HCT116 (cell line): ENCODE data around the gene PFKP. TPM values are rescaled to one million over a fixed set of nuclear protein-coding genes. Genes with fewer than 3 reads are reported as not detected.

Source experiments
- ATAC-seq: fragments of 200-7000 bp; cut with Tn5 transposase; 2 replicates; pipeline ENCODE4 v1.9.1; 2020; ENCODE audit warnings: mild to moderate bottlenecking, moderate library complexity
- BruUV-seq: library from RNA; stranded (reverse); fragments of 400-500 nt; replicated peaks from 2 replicates; lab custom pipeline; 2021; lab: Mats Ljungman, UMichigan
- CTCF ChIA-PET: fragments of 300-600 bp; sonication (Branson Sonifier 250); formaldehyde crosslinking; loops from one replicate; lab custom pipeline; 2021; ENCODE audit warnings: antibody characterized with exemption; lab: Charles Lee
- POLR2A ChIA-PET: fragments of 300-600, 350-600 bp; sonication (Branson Sonifier 250); formaldehyde crosslinking; loops from one replicate; lab custom pipeline; 2021; ENCODE audit warnings: antibody characterized with exemption; lab: Charles Lee
- RAD21 ChIA-PET, 2 experiments: fragments of 300-600 bp; sonication (Branson Sonifier 250); formaldehyde crosslinking; loops; one replicate each; lab custom pipeline; 2023; ENCODE audit warnings: low total read pairs in 2 of 2; ENCODE audit not compliant: uncharacterized antibody in 2 of 2, unreplicated experiment in 2 of 2, low non-redundant PET in 1 of 2; lab: Charles Lee
- DNase-seq: peaks from one replicate; pipeline ENCODE4 v3.0.0-alpha.2; 2010; ENCODE audit warnings: low read depth, low spot score
- H2AFZ ChIP-seq: fragments of 200-600 bp; shearing (Covaris generic), sonication (generic); 2 replicates; pipeline ENCODE4 v1.6.1; 2017; ENCODE audit warnings: low read depth, mixed run types, mixed read lengths, antibody characterized with exemption, low read length; ENCODE audit not compliant: poor library complexity, severe bottlenecking
- H3K27ac ChIP-seq: 2 replicates; pipeline ENCODE4 v1.5.1; 2012; ENCODE audit warnings: low read depth, low read length
- H3K27me3 ChIP-seq: fragments of 200-600 bp; sonication (generic); 2 replicates; pipeline ENCODE4 v1.6.1; 2016; ENCODE audit warnings: mixed run types, low read length, mixed read lengths; ENCODE audit not compliant: insufficient read depth
- H3K36me3 ChIP-seq, 2 experiments: fragments of 200-500 bp in 1 of 2; fragments of 200-600 bp in 1 of 2; sonication (Bioruptor generic) in 1 of 2; sonication (generic) in 1 of 2; 2 replicates each; pipeline versions ENCODE4 v1.5.1 to v1.6.1; 2014 to 2016; ENCODE audit warnings: low read length in 2 of 2, inconsistent platforms in 1 of 2, mixed read lengths in 1 of 2, mixed run types in 1 of 2; ENCODE audit not compliant: insufficient read depth in 2 of 2, control insufficient read depth in 1 of 2
- H3K4me1 ChIP-seq, 2 experiments: fragments of 200-600 bp in 1 of 2; sonication (generic) in 1 of 2; 2 replicates each; pipeline versions ENCODE4 v1.5.1 to v1.6.1; 2012 to 2017; ENCODE audit warnings: low read length in 2 of 2, inconsistent platforms in 1 of 2, mild to moderate bottlenecking in 1 of 2, mixed read lengths in 1 of 2, mixed run types in 1 of 2, moderate library complexity in 1 of 2; ENCODE audit not compliant: insufficient read depth in 2 of 2, control insufficient read depth in 1 of 2
- H3K4me2 ChIP-seq: fragments of 200-600 bp; sonication (generic); 2 replicates; pipeline ENCODE4 v1.6.1; 2017; ENCODE audit warnings: mixed run types, low read length, mixed read lengths
- H3K4me3 ChIP-seq, 2 experiments: fragments of 200-600 bp in 1 of 2; sonication (generic) in 1 of 2; replicated peaks in 1 of 2; 2 replicates each; pipeline ENCODE4 v1.5.1; 2011 to 2016; ENCODE audit warnings: low read length in 2 of 2, control low read depth in 1 of 2, low read depth in 1 of 2, mild to moderate bottlenecking in 1 of 2, mixed read lengths in 1 of 2, mixed run types in 1 of 2
- H3K79me2 ChIP-seq: fragments of 200-600 bp; sonication (generic); 2 replicates; pipeline ENCODE4 v1.6.1; 2017; ENCODE audit warnings: mild to moderate bottlenecking, mixed run types, low read length, moderate library complexity, mixed read lengths; ENCODE audit not compliant: insufficient read depth
- H3K9ac ChIP-seq: fragments of 200-600 bp; sonication (generic); 2 replicates; pipeline ENCODE4 v1.6.1; 2016; ENCODE audit warnings: low read length, mixed read lengths
- H3K9me2 ChIP-seq: fragments of 200-600 bp; sonication (generic), shearing (Covaris generic); 2 replicates; pipeline ENCODE4 v1.6.1; 2017; ENCODE audit warnings: mixed run types, mild to moderate bottlenecking, moderate library complexity; ENCODE audit not compliant: insufficient read depth
- H3K9me3 ChIP-seq, 2 experiments: fragments of 200-500 bp in 1 of 2; fragments of 200-600 bp in 1 of 2; sonication (Bioruptor generic) in 1 of 2; sonication (generic) in 1 of 2; 2 replicates each; pipeline ENCODE4 v1.6.1; 2014 to 2017; ENCODE audit warnings: low read length in 2 of 2, mixed read lengths in 2 of 2, inconsistent platforms in 1 of 2, low read depth in 1 of 2, mild to moderate bottlenecking in 1 of 2, mixed run types in 1 of 2, moderate library complexity in 1 of 2; ENCODE audit not compliant: control insufficient read depth in 1 of 2, insufficient read depth in 1 of 2
- H4K20me1 ChIP-seq: fragments of 200-600 bp; sonication (generic), shearing (Covaris generic); 2 replicates; pipeline ENCODE4 v1.6.1; 2017; ENCODE audit warnings: mixed run types, mild to moderate bottlenecking, moderate library complexity; ENCODE audit not compliant: insufficient read depth
- CBX3 ChIP-seq: IDR thresholded peaks from 2 replicates; pipeline ENCODE4 v1.6.1; 2012; ENCODE audit warnings: low read depth
- CEBPB ChIP-seq: IDR thresholded peaks from 2 replicates; pipeline ENCODE4 v1.6.1; 2012; ENCODE audit warnings: low read depth
- EGR1 ChIP-seq: IDR thresholded peaks from 2 replicates; pipeline ENCODE4 v1.6.1; 2012; ENCODE audit warnings: low read depth
- EZH2phosphoT487 ChIP-seq: fragments of 200-600 bp; IDR thresholded peaks from 2 replicates; pipeline ENCODE4 v1.6.1; 2018; ENCODE audit warnings: antibody characterized with exemption, borderline replicate concordance
- FOSL1 ChIP-seq: IDR thresholded peaks from 2 replicates; pipeline ENCODE4 v1.6.1; 2012; ENCODE audit warnings: low read depth
- POLR2A ChIP-seq: IDR thresholded peaks from 2 replicates; pipeline ENCODE4 v1.7.0; 2011; ENCODE audit warnings: borderline replicate concordance; ENCODE audit not compliant: insufficient read depth, insufficient read length; ENCODE audit errors: extremely low read depth
- POLR2AphosphoS5 ChIP-seq: IDR thresholded peaks from 2 replicates; pipeline ENCODE4 v1.6.1; 2011; ENCODE audit warnings: mild to moderate bottlenecking, low read depth, low read length, moderate library complexity
- RAD21 ChIP-seq: IDR thresholded peaks from 2 replicates; pipeline ENCODE4 v1.6.1; 2012; ENCODE audit warnings: low read depth, mild to moderate bottlenecking
- SIN3A ChIP-seq: IDR thresholded peaks from 2 replicates; pipeline ENCODE4 v1.6.1; 2012; ENCODE audit warnings: low read depth
- SP1 ChIP-seq: IDR thresholded peaks from 2 replicates; pipeline ENCODE4 v1.6.1; 2012; ENCODE audit warnings: low read depth
- SRF ChIP-seq: IDR thresholded peaks from 2 replicates; pipeline ENCODE4 v1.6.1; 2012; ENCODE audit warnings: low read depth
- TCF7L2 ChIP-seq: IDR thresholded peaks from 2 replicates; pipeline ENCODE4 v1.7.0; 2011; ENCODE audit warnings: borderline replicate concordance, inconsistent platforms; ENCODE audit not compliant: insufficient read depth, insufficient read length; ENCODE audit errors: extremely low read depth
- YY1 ChIP-seq: IDR thresholded peaks from 2 replicates; pipeline ENCODE4 v1.6.1; 2011; ENCODE audit warnings: low read length, low read depth, moderate library complexity, mild to moderate bottlenecking; ENCODE audit not compliant: insufficient replicate concordance; ENCODE audit errors: extremely low read depth
- ZBTB33 ChIP-seq: IDR thresholded peaks from 2 replicates; pipeline ENCODE4 v1.6.1; 2011; ENCODE audit warnings: mild to moderate bottlenecking, low read length, moderate library complexity; ENCODE audit not compliant: insufficient replicate concordance; ENCODE audit errors: extremely low read depth
- ZFX ChIP-seq: fragments of 450-650 bp; IDR thresholded peaks from 2 replicates; pipeline ENCODE4 v1.6.1; 2017
- ZNF274 ChIP-seq: fragments of 200-500 bp; sonication (Bioruptor generic); IDR thresholded peaks from 2 replicates; pipeline ENCODE4 v1.6.1; 2014; ENCODE audit warnings: mild to moderate bottlenecking, low read depth, low read length, inconsistent platforms
- intact Hi-C: fragments of 100-400 bp; cut with micrococcal nuclease; formaldehyde crosslinking; loops from 2 replicates; pipeline ENCODE4 v1.10.0; 2022
- total RNA-seq: library from RNA; stranded (reverse); gene quantifications from one replicate; pipeline ENCODE4 v1.2.1, GENCODE V29; 2021; ENCODE audit not compliant: unreplicated experiment
- TF ChIP-seq, protein P1 (sequence below): IDR thresholded peaks from 2 replicates; pipeline ENCODE4 v1.6.1; 2012
- TF ChIP-seq, protein P2 (sequence below), 3 experiments: fragments of 200-600 bp in 1 of 3; sonication (generic) in 1 of 3; IDR thresholded peaks in 2 of 3; conservative IDR thresholded peaks in 1 of 3; 2 replicates each; pipeline ENCODE4 v1.5.1; 2012 to 2017; ENCODE audit warnings: low read depth in 2 of 3, low read length in 2 of 3, antibody characterized with exemption in 1 of 3, borderline replicate concordance in 1 of 3, control low read depth in 1 of 3, mild to moderate bottlenecking in 1 of 3, mixed read lengths in 1 of 3, mixed run types in 1 of 3, moderate library complexity in 1 of 3; ENCODE audit not compliant: insufficient read depth in 1 of 3
- TF ChIP-seq, protein P3 (sequence below): IDR thresholded peaks from 2 replicates; pipeline ENCODE4 v1.6.1; 2012

PFKP gene
- total RNA-seq, 1 experiment from 2014 or later, result 237 TPM

DNA sequence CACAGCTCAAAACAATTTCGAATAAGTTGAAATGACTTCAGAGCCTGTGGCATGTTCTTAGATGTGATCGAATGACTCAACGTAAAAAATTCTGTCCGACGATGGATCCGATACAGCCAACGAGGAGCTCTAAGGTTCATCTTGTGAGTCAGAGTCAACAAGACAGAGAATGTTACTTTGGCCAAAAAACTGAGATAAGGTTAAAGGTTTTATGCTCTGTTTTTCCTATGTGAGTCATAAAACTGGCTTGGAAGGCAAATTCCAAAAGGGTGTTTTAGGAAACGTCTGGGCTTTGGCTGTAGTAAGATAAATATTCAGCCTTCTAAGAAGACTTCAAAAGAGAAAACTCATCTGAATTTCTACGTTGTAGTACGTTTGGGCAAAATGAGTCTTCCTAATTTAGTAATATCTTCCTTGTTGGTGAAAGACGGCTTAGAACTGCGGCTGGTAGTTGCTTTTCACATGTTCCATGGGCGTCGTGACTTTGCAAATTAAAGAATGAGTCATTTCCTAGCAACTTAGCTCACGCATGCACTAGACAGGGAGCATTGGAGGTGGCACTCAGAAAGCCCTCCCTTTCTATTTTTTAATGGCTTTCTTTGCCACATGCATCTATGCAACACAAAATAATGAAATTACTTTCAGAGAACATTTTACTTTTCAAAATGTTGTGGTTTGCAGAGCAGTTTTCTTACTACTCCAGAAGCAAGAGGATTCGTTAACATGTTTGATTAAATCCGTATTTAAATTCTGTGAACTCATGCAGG, 28.2 kb downstream of the PFKP start:
- Histone ChIP-seq H3K4me3 (peak overlapping the region in 1 of 2 experiments; percentile 15; a peak in 3 of 4 replicates), H3K27ac (peak overlapping the region; percentile 90), H3K9ac (peak overlapping the region; percentile 59), H3K4me2 (peak overlapping the region; percentile 70), H2AFZ (no peak overlapping the region), H4K20me1 (no peaks in the 10 kb centered on the region), H3K4me1 (peaks cover 59 to 70% of the 10 kb centered on the region in 2 experiments), H3K79me2 (peaks cover 88% of the 10 kb centered on the region), H3K9me3 (no peaks in the 10 kb centered on the region), H3K9me2 (no peaks in the 10 kb centered on the region), H3K36me3 (peaks cover 11 to 25% of the 10 kb centered on the region in 2 experiments; a peak in 2 of 4 replicates), H3K27me3 (no peaks in the 10 kb centered on the region)
- DNase-seq (peak; percentile 97), ATAC-seq (peak; percentile 71)
- intact Hi-C loops, result loop anchor here (10.0 kb wide), 1 partner anchor 669 kb away; no protein-coding TSS in a partner anchor
- POLR2A ChIA-PET, result interaction anchor here (1.0 to 1.3 kb wide), 2 partner anchors 15 to 50 kb away, joined by 3 to 4 read pairs; no protein-coding TSS in a partner anchor
- BruUV-seq, result no TSS peak
- CTCF ChIA-PET, result interaction anchor here (0.7 kb wide), 1 partner anchor 168 kb away, joined by 3 read pairs; no protein-coding TSS in a partner anchor
- RAD21 ChIA-PET, result interaction anchor here (1.0 to 1.1 kb wide), 3 partner anchors 24 to 27 kb away, joined by 3 to 5 read pairs (median 3); no protein-coding TSS in a partner anchor
- no peak for TF ChIP-seq ZBTB33
- peak; percentile 5 for TF ChIP-seq YY1
- peak; percentile 85 for TF ChIP-seq SP1
- TF ChIP-seq, protein P1, sequence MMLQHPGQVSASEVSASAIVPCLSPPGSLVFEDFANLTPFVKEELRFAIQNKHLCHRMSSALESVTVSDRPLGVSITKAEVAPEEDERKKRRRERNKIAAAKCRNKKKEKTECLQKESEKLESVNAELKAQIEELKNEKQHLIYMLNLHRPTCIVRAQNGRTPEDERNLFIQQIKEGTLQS, result 0 out of 2 replicates have a peak, but pooled peaks have one; percentile 3
- no peak for TF ChIP-seq ZFX
- TF ChIP-seq, protein P2, sequence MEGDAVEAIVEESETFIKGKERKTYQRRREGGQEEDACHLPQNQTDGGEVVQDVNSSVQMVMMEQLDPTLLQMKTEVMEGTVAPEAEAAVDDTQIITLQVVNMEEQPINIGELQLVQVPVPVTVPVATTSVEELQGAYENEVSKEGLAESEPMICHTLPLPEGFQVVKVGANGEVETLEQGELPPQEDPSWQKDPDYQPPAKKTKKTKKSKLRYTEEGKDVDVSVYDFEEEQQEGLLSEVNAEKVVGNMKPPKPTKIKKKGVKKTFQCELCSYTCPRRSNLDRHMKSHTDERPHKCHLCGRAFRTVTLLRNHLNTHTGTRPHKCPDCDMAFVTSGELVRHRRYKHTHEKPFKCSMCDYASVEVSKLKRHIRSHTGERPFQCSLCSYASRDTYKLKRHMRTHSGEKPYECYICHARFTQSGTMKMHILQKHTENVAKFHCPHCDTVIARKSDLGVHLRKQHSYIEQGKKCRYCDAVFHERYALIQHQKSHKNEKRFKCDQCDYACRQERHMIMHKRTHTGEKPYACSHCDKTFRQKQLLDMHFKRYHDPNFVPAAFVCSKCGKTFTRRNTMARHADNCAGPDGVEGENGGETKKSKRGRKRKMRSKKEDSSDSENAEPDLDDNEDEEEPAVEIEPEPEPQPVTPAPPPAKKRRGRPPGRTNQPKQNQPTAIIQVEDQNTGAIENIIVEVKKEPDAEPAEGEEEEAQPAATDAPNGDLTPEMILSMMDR (IDR thresholded peaks at IDR 0.05 in 2 of 3, conservative IDR thresholded peaks at IDR 0.05 in 1 of 3; ENCODE audit: borderline replicate concordance in 1 of 3, insufficient read depth in 1 of 3, low read depth in 2 of 3, low read length in 2 of 3), result no peak
- TF ChIP-seq EZH2phosphoT487, result no peak
- peak; percentile 82 for TF ChIP-seq CEBPB
- TF ChIP-seq SIN3A, result peak; percentile 92
- TF ChIP-seq TCF7L2, result peak; percentile 40
- no peak for TF ChIP-seq ZNF274
- TF ChIP-seq SRF, result peak; percentile 82; the same call in 1 of the 2 replicates
- TF ChIP-seq, protein P3, sequence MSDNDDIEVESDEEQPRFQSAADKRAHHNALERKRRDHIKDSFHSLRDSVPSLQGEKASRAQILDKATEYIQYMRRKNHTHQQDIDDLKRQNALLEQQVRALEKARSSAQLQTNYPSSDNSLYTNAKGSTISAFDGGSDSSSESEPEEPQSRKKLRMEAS, result peak; percentile 79
- TF ChIP-seq POLR2AphosphoS5, result peak; percentile 62
- no peak for TF ChIP-seq EGR1
- peak; percentile 24; the same call in 1 of the 2 replicates for TF ChIP-seq RAD21
- peak; percentile 91 for TF ChIP-seq FOSL1
- no peak for TF ChIP-seq POLR2A
- peak; percentile 66 for TF ChIP-seq CBX3
